H9 (cell line): ENCODE measurements around the gene TAF10. TPM values are rescaled to one million over a fixed set of nuclear protein-coding genes. Genes with fewer than 3 reads are reported as not detected.

Experiments
- DNase-seq: peaks from one replicate; pipeline ENCODE4 v3.0.0-alpha.2; 2017
- H2AFZ ChIP-seq: one replicate; pipeline ENCODE4 v1.6.1; 2013; ENCODE audit warnings: mild to moderate bottlenecking, low read length, control low read depth, moderate library complexity
- H2AK5ac ChIP-seq: 2 replicates; pipeline ENCODE4 v1.6.1; 2013; ENCODE audit warnings: low read length, control low read depth, mixed read lengths; ENCODE audit not compliant: insufficient read length
- H2BK120ac ChIP-seq: one replicate; pipeline ENCODE4 v1.6.1; 2013; ENCODE audit warnings: low read depth, mild to moderate bottlenecking, low read length, control low read depth, inconsistent platforms; ENCODE audit not compliant: poor library complexity, severe bottlenecking
- H2BK12ac ChIP-seq: 2 replicates; pipeline ENCODE4 v1.6.1; 2013; ENCODE audit warnings: low read length, control low read depth, mixed read lengths, low read depth; ENCODE audit not compliant: insufficient read length
- H2BK15ac ChIP-seq: 2 replicates; pipeline ENCODE4 v1.6.1; 2013; ENCODE audit warnings: low read depth, low read length, control low read depth
- H2BK20ac ChIP-seq: one replicate; pipeline ENCODE4 v1.6.1; 2013; ENCODE audit warnings: low read depth, mild to moderate bottlenecking, low read length, control low read depth, inconsistent platforms; ENCODE audit not compliant: poor library complexity, severe bottlenecking
- H2BK5ac ChIP-seq: 2 replicates; pipeline ENCODE4 v1.6.1; 2013; ENCODE audit warnings: low read length, control low read depth, mixed read lengths; ENCODE audit not compliant: insufficient read length
- H3K14ac ChIP-seq: 2 replicates; pipeline ENCODE4 v1.6.1; 2013; ENCODE audit warnings: low read length, control low read depth; ENCODE audit not compliant: insufficient read depth
- H3K18ac ChIP-seq: 2 replicates; pipeline ENCODE4 v1.6.1; 2013; ENCODE audit warnings: low read depth, mild to moderate bottlenecking, mixed read lengths, low read length, control low read depth; ENCODE audit not compliant: insufficient read length
- H3K23ac ChIP-seq: 2 replicates; pipeline ENCODE4 v1.6.1; 2013; ENCODE audit warnings: low read length, control low read depth, mixed read lengths, low read depth; ENCODE audit not compliant: insufficient read length
- H3K23me2 ChIP-seq: 2 replicates; pipeline ENCODE4 v1.6.1; 2013; ENCODE audit warnings: low read depth, mild to moderate bottlenecking, mixed read lengths, low read length, control low read depth; ENCODE audit not compliant: insufficient read length, poor library complexity, severe bottlenecking
- H3K27ac ChIP-seq: 2 replicates; pipeline ENCODE4 v1.5.1; 2013; ENCODE audit warnings: low read length, control low read depth, mixed read lengths, low read depth; ENCODE audit not compliant: insufficient read length
- H3K27me3 ChIP-seq: 2 replicates; pipeline ENCODE4 v1.6.1; 2013; ENCODE audit warnings: low read length, control low read depth, inconsistent platforms; ENCODE audit not compliant: insufficient read depth
- H3K4ac ChIP-seq: 2 replicates; pipeline ENCODE4 v1.6.1; 2013; ENCODE audit warnings: low read depth, mild to moderate bottlenecking, control low read depth, inconsistent platforms, low read length, moderate library complexity
- H3K4me1 ChIP-seq: 2 replicates; pipeline ENCODE4 v1.6.1; 2013; ENCODE audit warnings: low read length, control low read depth, inconsistent platforms; ENCODE audit not compliant: insufficient read depth
- H3K4me2 ChIP-seq: 2 replicates; pipeline ENCODE4 v1.6.1; 2013; ENCODE audit warnings: low read length, control low read depth, mixed read lengths; ENCODE audit not compliant: insufficient read length, insufficient read depth
- H3K56ac ChIP-seq: 2 replicates; pipeline ENCODE4 v1.6.1; 2013; ENCODE audit warnings: low read depth, mild to moderate bottlenecking, mixed read lengths, low read length, control low read depth; ENCODE audit not compliant: insufficient read length
- H3K79me1 ChIP-seq: 2 replicates; pipeline ENCODE4 v1.6.1; 2013; ENCODE audit warnings: low read depth, mild to moderate bottlenecking, moderate library complexity, low read length, control low read depth, inconsistent platforms; ENCODE audit not compliant: insufficient read depth, poor library complexity, severe bottlenecking
- H3K79me2 ChIP-seq: 2 replicates; pipeline ENCODE4 v1.6.1; 2013; ENCODE audit warnings: low read length, control low read depth, inconsistent platforms; ENCODE audit not compliant: insufficient read depth
- H3K9ac ChIP-seq: 2 replicates; pipeline ENCODE4 v1.6.1; 2013; ENCODE audit warnings: low read length, control low read depth, mixed read lengths; ENCODE audit not compliant: insufficient read length; ENCODE audit errors: extremely low read depth
- H3K9me3 ChIP-seq: one replicate; pipeline ENCODE4 v1.6.1; 2013; ENCODE audit warnings: low read depth, low read length, inconsistent platforms; ENCODE audit not compliant: control insufficient read depth
- H3T11ph ChIP-seq: one replicate; pipeline ENCODE4 v1.6.1; 2013; ENCODE audit warnings: mild to moderate bottlenecking, low read length, control low read depth, inconsistent platforms
- H4K20me1 ChIP-seq: one replicate; pipeline ENCODE4 v1.6.1; 2013; ENCODE audit not compliant: control insufficient read depth, insufficient read length, insufficient read depth
- H4K5ac ChIP-seq: 2 replicates; pipeline ENCODE4 v1.6.1; 2013; ENCODE audit warnings: low read depth, mild to moderate bottlenecking, mixed read lengths, low read length, control low read depth; ENCODE audit not compliant: insufficient read length
- H4K8ac ChIP-seq: replicated peaks from 2 replicates; pipeline ENCODE4 v1.6.1; 2013; ENCODE audit warnings: low read length, control low read depth, mixed read lengths, low read depth; ENCODE audit not compliant: insufficient read length
- H4K91ac ChIP-seq: 2 replicates; pipeline ENCODE4 v1.6.1; 2013; ENCODE audit warnings: low read depth, mild to moderate bottlenecking, moderate library complexity, mixed read lengths, low read length, control low read depth; ENCODE audit not compliant: insufficient read length
- H3K27ac Mint-ChIP-seq, 3 experiments: 2 replicates in 2 of 3; 3 replicates in 1 of 3; pipeline ENCODE4 v1.8.0; 2020 to 2021; ENCODE audit warnings: mixed read lengths in 3 of 3, mild to moderate bottlenecking in 1 of 3, moderate library complexity in 1 of 3
- H3K27me3 Mint-ChIP-seq: 2 replicates; pipeline ENCODE4 v1.8.0; 2021; ENCODE audit warnings: low read depth, mild to moderate bottlenecking, moderate library complexity, mixed read lengths
- H3K36me3 Mint-ChIP-seq, 3 experiments: 2 replicates in 2 of 3; 3 replicates in 1 of 3; pipeline ENCODE4 v1.8.0; 2020 to 2021; ENCODE audit warnings: low read depth in 3 of 3, mixed read lengths in 3 of 3; ENCODE audit not compliant: insufficient read depth in 1 of 3
- H3K4me1 Mint-ChIP-seq, 2 experiments: 2 replicates each; pipeline ENCODE4 v1.8.0; 2020; ENCODE audit warnings: mixed read lengths in 2 of 2
- H3K4me3 Mint-ChIP-seq, 2 experiments: 2 replicates in 1 of 2; 3 replicates in 1 of 2; pipeline ENCODE4 v1.8.0; 2020 to 2021; ENCODE audit warnings: mild to moderate bottlenecking in 2 of 2, mixed read lengths in 2 of 2, moderate library complexity in 1 of 2
- H3K9me3 Mint-ChIP-seq, 2 experiments: 2 replicates in 1 of 2; 3 replicates in 1 of 2; pipeline ENCODE4 v1.8.0; 2020; ENCODE audit warnings: mild to moderate bottlenecking in 2 of 2, mixed read lengths in 2 of 2, moderate library complexity in 1 of 2
- WGBS: extraction: QIAGEN DNeasy Blood & Tissue Kit; methylation state at CpG from one replicate; pipeline ENCODE4 v1.1.7; 2013; ENCODE audit warnings: missing lambda C conversion rate, low lambda C conversion rate, mixed read lengths; ENCODE audit not compliant: insufficient read length; ENCODE audit errors: extremely low coverage; 5-methylcytosine and 5-hydroxymethylcytosine counted together
- total RNA-seq: library from RNA; stranded (reverse); gene quantifications from 2 replicates; pipeline ENCODE4 v1.2.1, GENCODE V29; 2021
- TF ChIP-seq, protein P1 (sequence below): fragments of 200-600 bp; sonication (generic); conservative IDR thresholded peaks from 3 replicates; pipeline ENCODE4 v1.8.0; 2021; ENCODE audit warnings: antibody characterized with exemption, mild to moderate bottlenecking

Gene TAF10
- total RNA-seq, 1 experiment from 2014 or later, result 198 TPM

DNA sequence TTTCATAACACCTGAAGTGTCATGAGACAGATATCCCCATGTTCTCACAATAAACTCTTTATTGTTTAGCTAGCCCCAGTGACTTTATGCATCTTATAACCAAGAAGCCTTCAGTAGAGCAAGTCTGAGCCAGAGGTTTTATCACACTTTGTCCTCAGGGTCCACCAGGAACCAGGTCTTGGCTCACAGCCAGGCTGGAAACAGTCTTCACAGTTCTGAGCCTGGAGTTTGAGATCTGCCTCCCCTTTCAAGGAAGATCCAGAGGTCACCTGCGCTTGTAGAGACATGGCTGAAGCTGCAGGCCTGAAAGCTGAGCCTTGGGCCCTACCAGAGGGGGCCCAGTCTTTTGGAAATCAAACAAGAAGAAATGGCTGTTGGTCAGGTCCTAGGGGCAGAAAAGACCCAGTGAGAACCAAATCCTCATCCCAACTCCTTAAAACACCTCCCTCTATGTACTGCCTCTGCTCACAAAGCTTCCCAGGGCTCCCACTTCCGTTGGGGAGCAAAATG lies 12.1 kb downstream of the TAF10 start:
- no peak overlapping the region for H4K5ac ChIP-seq
- Mint-ChIP-seq H3K4me1 (no peaks in the 10 kb centered on the region; a peak in 1 of 4 replicates), H3K27ac (no peak overlapping the region), H3K9me3 (no peaks in the 10 kb centered on the region), H3K4me3 (no peak overlapping the region), H3K27me3 (no peaks in the 10 kb centered on the region), H3K36me3 (peaks cover 6 to 43% (median 25%) of the 10 kb centered on the region in 3 experiments; a peak in 6 of 7 replicates)
- no peak overlapping the region for H3K23ac ChIP-seq
- no peak overlapping the region for H3K56ac ChIP-seq
- H3K27me3 ChIP-seq, result no peaks in the 10 kb centered on the region
- no peak overlapping the region for H3K9ac ChIP-seq
- no peaks in the 10 kb centered on the region for H4K20me1 ChIP-seq
- no peaks in the 10 kb centered on the region for H3K9me3 ChIP-seq
- H2BK12ac ChIP-seq, result no peak overlapping the region
- no peaks in the 10 kb centered on the region for H3K79me1 ChIP-seq
- no peak overlapping the region for H3T11ph ChIP-seq
- no peak overlapping the region for H2BK20ac ChIP-seq
- no peak overlapping the region for H3K14ac ChIP-seq
- no peak overlapping the region for H2AK5ac ChIP-seq
- no peak overlapping the region for H3K18ac ChIP-seq
- H3K4me2 ChIP-seq, result no peak overlapping the region
- peaks cover 15% of the 10 kb centered on the region for H3K23me2 ChIP-seq
- H4K91ac ChIP-seq, result no peak overlapping the region
- no peak overlapping the region for H3K4ac ChIP-seq
- no peak overlapping the region for H3K27ac ChIP-seq
- no CpG with 5 or more reads among the region's 2 CpGs for WGBS
- no peak overlapping the region for H2BK15ac ChIP-seq
- H3K79me2 ChIP-seq, result peaks cover 7% of the 10 kb centered on the region; the same call in 1 of the 2 replicates
- H3K4me1 ChIP-seq, result peaks cover 3% of the 10 kb centered on the region; the same call in 1 of the 2 replicates
- no peak overlapping the region for H4K8ac ChIP-seq
- H2AFZ ChIP-seq, result no peak overlapping the region
- H2BK5ac ChIP-seq, result no peak overlapping the region
- H2BK120ac ChIP-seq, result no peak overlapping the region
- TF ChIP-seq, protein P1, sequence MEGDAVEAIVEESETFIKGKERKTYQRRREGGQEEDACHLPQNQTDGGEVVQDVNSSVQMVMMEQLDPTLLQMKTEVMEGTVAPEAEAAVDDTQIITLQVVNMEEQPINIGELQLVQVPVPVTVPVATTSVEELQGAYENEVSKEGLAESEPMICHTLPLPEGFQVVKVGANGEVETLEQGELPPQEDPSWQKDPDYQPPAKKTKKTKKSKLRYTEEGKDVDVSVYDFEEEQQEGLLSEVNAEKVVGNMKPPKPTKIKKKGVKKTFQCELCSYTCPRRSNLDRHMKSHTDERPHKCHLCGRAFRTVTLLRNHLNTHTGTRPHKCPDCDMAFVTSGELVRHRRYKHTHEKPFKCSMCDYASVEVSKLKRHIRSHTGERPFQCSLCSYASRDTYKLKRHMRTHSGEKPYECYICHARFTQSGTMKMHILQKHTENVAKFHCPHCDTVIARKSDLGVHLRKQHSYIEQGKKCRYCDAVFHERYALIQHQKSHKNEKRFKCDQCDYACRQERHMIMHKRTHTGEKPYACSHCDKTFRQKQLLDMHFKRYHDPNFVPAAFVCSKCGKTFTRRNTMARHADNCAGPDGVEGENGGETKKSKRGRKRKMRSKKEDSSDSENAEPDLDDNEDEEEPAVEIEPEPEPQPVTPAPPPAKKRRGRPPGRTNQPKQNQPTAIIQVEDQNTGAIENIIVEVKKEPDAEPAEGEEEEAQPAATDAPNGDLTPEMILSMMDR, result no peak
- no peak for DNase-seq
